Measurements from ENCODE around the gene IFNAR1.
"Not testable (repeated sequence)": the region's sequence is repeated elsewhere in the genome, so short reads cannot be mapped to it uniquely, and the experiment has no call there.

IFNAR1 gene

DNA sequence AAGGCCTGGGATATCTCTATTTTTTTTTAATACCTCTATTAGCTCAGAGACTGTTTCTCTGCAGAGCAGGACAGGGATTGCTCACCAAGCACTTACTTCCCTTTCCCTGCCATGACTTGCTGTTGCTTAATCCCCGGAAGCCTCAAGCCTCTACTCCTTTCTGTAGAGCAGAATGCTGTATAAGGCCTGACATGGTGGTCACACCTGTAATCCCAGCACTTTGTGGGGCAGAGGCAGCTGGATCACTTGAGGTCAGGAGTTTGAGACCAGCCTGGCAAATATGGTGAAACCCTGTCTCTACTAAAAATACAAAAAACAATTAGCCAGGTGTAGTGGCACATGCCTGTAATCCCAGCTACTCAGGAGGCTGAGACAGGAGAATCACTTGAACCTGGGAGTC, 55.2 kb downstream of the IFNAR1 start:
- DNase-seq, result peak; percentile 71

DNA sequence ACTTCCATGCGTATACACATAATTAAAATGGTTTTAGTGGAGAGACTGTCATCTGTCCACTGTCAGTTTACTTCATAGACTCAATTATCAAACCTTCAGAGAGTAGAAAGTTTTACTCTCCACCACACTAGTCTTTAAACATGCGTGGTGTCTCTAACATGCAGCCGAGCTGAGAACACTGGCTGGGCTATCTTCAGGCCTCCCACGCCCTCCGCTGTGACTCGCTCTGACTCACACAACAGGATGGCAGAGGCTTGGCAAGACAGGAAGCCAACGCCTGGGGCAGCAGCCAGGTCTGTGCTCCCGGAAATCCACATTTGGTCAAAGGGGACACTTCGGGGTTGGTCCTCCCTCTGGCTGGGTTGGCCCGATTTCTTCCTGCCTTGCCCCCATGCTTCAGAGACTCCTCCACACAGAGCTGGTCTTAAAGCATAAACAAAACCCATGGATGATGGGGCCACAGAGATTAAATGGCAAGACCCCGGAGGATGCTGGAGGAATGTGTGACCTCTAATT, 55.8 kb downstream of the IFNAR1 start:
- DNase-seq, result peak; percentile 93

GRCh38 chr21:33381381-33381780, 56.6 kb downstream of the IFNAR1 start:
- not testable (repeated sequence) for DNase-seq

DNA sequence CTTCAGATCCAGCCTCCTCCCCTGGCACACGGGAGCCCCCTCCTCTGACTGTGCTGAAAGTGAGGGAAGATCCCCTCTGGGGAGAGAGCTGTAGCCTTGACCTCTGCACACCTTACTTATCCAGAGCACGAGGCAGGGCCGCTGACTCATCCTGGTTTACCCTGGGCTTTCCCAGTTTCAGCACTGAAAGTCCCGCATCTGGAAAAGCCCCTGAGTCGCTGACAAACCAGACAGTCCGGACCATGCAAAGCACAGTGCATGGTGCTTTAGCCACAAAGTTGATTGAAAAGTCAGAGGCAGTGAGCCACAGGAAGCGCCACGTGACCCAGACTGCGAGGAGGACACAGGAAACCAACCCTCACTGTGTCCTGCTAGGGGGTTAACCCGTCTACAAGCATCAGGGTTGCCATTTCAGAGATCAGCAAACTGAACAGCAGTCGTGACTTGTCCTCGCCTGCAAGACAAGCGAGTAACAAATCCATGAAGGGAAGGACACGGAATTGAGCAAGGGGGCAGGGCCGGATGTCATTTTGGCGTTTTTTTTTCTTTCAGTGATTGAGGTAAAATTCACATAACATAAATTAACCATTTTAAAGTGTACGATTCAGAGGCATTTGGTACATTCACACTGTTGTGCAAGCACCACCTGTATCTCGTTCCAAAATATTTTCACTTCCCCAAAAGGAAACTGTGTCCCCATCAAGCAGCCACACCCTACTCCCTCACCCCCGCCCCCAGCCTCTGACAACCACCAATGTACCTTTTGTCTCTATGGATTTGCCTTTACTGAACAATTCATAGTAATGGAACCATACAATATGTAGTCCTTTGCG, 58.5 kb downstream of the IFNAR1 start:
- DNase-seq, result peak; percentile 90

DNA sequence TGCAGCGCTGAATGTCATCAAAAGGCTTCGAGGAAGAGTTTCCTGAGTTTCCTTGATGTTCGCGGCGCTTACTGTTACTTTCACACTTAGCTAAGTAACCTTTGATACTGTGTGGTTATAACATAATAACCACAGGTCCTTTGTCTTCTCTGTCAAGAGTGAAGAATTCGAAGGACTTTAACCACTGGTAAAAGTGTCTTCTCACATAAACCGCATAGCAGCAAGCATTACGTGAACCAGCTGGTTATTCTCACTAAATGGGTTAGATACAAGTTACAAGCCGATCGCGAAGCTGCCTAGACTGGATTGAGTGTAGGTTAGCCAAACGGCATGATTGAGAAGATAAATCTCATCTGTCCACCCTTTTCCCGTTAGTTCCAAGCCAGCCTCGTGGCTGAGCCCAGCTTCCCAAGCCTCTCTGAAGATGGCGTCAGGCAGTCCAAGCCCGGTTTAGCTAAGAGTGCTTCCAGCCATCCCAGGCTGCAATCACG, 60.1 kb downstream of the IFNAR1 start:
- DNase-seq, result peak; percentile 59

GRCh38 chr21:33386222-33386784, 61.5 kb downstream of the IFNAR1 start:
- DNase-seq, result no peak

DNA sequence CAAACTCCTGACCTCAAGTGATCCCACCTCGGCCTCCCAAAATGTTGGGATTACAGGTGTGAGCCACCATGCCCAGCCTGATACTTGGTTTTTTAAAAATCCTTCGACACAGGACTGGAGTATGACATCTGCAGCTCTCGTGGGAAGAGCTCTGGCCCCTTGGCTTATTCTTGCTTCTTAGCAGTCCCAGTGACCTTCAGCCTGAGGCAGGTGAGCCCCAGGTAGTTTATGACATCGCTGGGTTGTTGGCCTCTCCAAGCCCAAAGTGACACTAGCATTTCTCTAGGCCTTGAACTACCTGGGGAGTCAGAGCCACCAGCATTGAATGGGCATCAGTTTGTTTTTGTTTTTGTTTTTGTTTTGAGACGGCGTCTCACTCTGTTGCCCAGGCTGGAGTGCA, 62.5 kb downstream of the IFNAR1 start:
- no peak for DNase-seq

- DNase-seq, result peak; percentile 41
These were observed 63.4 kb downstream of the IFNAR1 start for GRCh38 chr21:33388188-33388587.

DNA sequence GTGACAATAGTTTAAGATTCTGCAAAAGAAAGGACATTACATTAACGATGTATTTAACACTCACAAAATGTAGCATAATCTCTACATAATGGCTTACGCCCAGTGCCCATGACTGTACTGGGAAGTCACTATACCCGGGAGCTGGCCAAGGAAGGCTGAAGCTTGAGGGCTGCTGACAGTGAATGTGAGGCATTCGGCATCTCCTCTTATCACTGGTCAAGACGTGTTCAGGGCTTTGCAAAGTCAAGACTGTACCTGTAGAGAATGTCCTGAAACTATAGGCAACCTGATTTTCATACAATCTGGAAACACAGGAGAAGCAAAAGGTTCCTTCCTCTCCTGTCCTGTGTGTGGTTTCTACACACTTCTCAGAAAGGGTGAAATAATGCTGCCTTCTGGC, 65.7 kb downstream of the IFNAR1 start:
- no peak for DNase-seq

DNA sequence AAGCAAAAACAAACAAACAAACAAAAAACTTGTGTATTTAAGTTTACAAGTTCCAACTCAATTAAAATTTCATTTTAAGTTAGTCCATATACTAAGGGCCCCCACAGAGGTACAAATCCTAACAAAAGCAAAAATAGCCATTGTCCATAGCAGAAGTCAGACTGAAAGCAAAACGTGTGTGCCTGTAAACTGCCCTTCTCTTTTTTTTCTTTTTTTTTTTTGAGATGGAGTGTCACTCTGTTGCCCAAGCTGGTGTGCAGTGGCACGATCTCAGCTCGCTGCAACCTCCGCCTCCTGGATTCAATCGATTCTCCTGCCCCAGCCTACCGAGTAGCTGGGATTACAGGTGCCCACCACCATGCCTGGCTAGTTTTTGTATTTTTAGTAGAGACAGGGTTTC, 66.9 kb downstream of the IFNAR1 start:
- DNase-seq, result no peak

DNA sequence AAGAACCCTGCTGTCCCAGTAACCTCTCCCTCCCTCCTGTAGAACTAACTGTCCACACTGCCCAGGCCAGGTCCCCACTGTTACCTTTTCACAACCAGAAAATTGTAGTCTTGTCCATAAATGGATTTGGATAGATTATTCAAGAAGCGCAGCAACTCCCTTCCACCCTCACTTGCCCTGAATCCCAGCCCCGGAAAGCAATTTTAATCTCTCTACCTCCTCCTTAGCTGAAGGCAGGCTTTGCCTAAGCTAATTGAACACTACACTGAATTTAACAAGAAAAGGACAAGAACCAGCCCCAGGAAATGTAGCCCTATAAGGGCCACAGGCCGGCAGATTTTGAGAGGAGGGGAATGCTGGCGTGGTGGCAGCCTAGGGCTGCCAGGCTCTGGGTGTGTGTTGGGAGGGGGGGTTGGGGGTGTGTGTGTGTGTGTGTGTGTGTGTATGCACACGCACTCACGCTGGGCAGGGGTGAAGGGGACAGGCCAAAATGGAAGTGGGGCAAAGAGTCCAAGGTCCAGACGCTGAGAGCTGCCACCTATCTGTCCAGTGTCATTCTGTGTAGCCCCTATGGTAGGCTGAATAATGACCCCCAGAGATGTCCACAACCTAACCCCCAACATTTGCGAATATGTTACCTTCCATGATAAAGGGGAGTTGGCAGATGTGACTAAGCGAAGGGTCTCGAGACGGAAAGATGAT, 67.7 kb downstream of the IFNAR1 start:
- DNase-seq, result no peak

DNA sequence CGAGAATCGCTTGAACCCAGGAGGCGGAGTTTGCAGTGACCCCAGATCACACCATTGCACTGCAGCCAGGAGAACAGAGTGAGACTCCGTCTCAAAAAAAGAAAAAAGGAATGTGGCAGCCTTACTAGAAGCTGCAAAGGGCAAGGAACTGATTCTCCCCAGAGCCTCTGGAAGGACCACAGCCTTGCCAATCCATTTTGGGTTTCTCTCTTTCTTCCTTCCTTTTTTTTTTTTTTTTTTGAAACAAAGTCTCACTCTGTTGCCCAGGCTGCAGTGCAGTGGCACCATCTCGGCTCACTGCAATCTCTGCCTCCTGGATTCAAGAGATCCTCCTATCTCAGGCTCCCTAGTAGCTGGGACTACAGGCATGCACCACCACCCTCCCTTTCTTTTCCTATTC, 68.6 kb downstream of the IFNAR1 start:
- DNase-seq, result no peak

- peak; percentile 62 for DNase-seq
These were observed 69.5 kb downstream of the IFNAR1 start for GRCh38 chr21:33394260-33394659.

GRCh38 chr21:33395891-33396331, 71.1 kb downstream of the IFNAR1 start:
- no peak for DNase-seq

GRCh38 chr21:33396436-33396835, 71.7 kb downstream of the IFNAR1 start:
- no peak for DNase-seq

- no peak for DNase-seq
These were observed 72.2 kb downstream of the IFNAR1 start for GRCh38 chr21:33396951-33397350.

- DNase-seq, result no peak
These were observed 72.9 kb downstream of the IFNAR1 start for GRCh38 chr21:33397717-33398116.

GRCh38 chr21:33398361-33398760, 73.6 kb downstream of the IFNAR1 start:
- DNase-seq, result no peak

GRCh38 chr21:33401630-33401992, 76.8 kb downstream of the IFNAR1 start:
- no peak for DNase-seq

GRCh38 chr21:33402001-33402979, 77.5 kb downstream of the IFNAR1 start:
- DNase-seq, result peak; percentile 76

DNA sequence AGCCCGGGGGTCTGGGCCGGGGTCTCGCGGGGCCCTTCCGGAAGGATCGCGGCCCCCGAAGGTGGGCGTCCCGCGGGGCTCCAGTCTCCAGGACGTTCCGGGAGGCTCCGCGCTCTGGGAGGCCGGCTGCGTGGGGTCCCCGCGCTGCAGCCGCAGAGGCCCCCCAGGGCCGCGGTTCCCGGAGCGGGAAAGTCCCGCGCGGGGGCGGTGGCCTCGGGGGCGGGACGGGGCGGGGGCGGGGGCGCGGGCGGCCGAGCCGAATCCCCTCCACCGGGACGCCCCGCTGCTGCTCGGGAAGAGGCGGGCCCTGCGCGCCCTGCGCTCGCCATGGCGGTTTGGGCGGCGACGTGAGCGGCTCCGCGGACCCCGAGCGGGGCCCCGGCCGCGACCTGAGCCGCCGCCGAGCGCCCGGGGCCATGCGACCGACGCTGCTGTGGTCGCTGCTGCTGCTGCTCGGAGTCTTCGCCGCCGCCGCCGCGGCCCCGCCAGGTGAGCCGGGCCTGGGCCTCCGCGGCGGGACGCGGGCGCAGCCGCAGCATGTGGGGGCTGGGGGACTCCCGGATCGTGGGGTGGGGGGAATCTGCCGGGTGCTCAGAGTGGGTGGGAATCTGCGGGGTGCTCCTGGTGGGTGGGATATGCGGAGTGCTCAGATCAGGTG, 78.5 kb downstream of the IFNAR1 start, which contains the start of gene IFNGR2:
Gene IFNGR2, plus strand, starts transcription at position 286 of the 658 bp plus-strand sequence. Its CDS starts 131 bp downstream, at position 417.
- peak; percentile 64 for DNase-seq
